ENCODE measurements around the gene ZFP36L2. TPM values are rescaled to one million over a fixed set of nuclear protein-coding genes. Genes with fewer than 3 reads are reported as not detected.
A peak's percentile ranks its signal among the peaks of the same experiment; 100 is the strongest.

The ZFP36L2 gene
- total and polyA plus RNA-seq, 10 of the 15 experiments (the other 5 are each of a cell fraction or from before 2014, with no cell fraction given) = 4.3 to 64.9 (median 19.5) TPM

- CTCF ChIA-PET = interaction anchor here (0.8 to 5.2 kb wide), 23 partner anchors 9 to 367 kb away, joined by 3 to 132 read pairs (median 5); no protein-coding TSS in a partner anchor
- no peak for FAIRE-seq
- in situ Hi-C loops (cut with MboI) = no loop called here
- TF ChIP-seq KLF5 (IDR thresholded peaks at IDR 0.05; ENCODE audit: partially characterized antibody) (peak; percentile 53), PAX5 (IDR thresholded peaks at IDR 0.05; ENCODE audit: borderline replicate concordance, low read depth, low read length) (no peak), ZBTB33 (IDR thresholded peaks at IDR 0.05) (no peak), CTCF (IDR thresholded peaks at IDR 0.05 in 2 of 3, conservative IDR thresholded peaks at IDR 0.05 in 1 of 3; ENCODE audit: control insufficient read depth in 2 of 3, extremely low read depth in 1 of 3, insufficient read depth in 1 of 3, low read depth in 3 of 3, low read length in 3 of 3) (peak in 2 of 3 experiments; percentile 10 to 45; a peak in 3 of 6 replicates), ATF3 (IDR thresholded peaks at IDR 0.05; ENCODE audit: borderline replicate concordance, extremely low read depth, low read depth, low read length) (no peak), MXI1 (IDR thresholded peaks at IDR 0.05; ENCODE audit: low read depth, low read length) (peak; percentile 61), TCF12 (IDR thresholded peaks at IDR 0.05; ENCODE audit: low read depth, low read length) (0 out of 2 replicates have a peak, but pooled peaks have one; percentile 9), BHLHE40 (IDR thresholded peaks at IDR 0.05; ENCODE audit: borderline replicate concordance in 1 of 2, low read depth in 2 of 2, low read length in 1 of 2) (peak; percentile 52 to 91; a peak in 2 of 4 replicates), NKRF (conservative IDR thresholded peaks at IDR 0.05) (peak; percentile 94)
These were observed 786 bp upstream of the ZFP36L2 start for GRCh38 chr2:43226955-43227829.

More at GRCh38 chr2:43226955-43227829, 786 bp upstream of the ZFP36L2 start:
- no peak for DNase-seq (ENCODE audit: low read depth, low spot score)
- no peaks in the 10 kb centered on the region for H4K20me1 ChIP-seq (ENCODE audit: control insufficient read depth, insufficient read depth)
- H3K4me3 ChIP-seq = peak overlapping the region; percentile 84
- peak overlapping the region; percentile 98 for H3K4me2 ChIP-seq (ENCODE audit: control insufficient read depth, insufficient read depth)
- ChIA-PET RAD21 (ENCODE audit: unreplicated experiment) (interaction anchor here (0.6 to 6.8 kb wide), 26 partner anchors 9 to 369 kb away, joined by 3 to 151 read pairs (median 17); no protein-coding TSS in a partner anchor), SMC1A (ENCODE audit: uncharacterized antibody, unreplicated experiment) (interaction anchor here (0.8 to 7.2 kb wide), 16 partner anchors 9 to 369 kb away, joined by 3 to 170 read pairs (median 33); no protein-coding TSS in a partner anchor), POLR2A (interaction anchor here (0.5 to 2.4 kb wide), 26 partner anchors 12 to 417 kb away, joined by 3 to 15 read pairs (median 4); no protein-coding TSS in a partner anchor)
- peak overlapping the region; percentile 89 for H3K27ac ChIP-seq (ENCODE audit: control insufficient read depth, insufficient read depth)
- H3K9me3 ChIP-seq (replicated peaks; ENCODE audit: control insufficient read depth, insufficient read depth, low read length) = no peaks in the 10 kb centered on the region
- BruUV-seq (replicated peaks) = no TSS peak
- H3K4me1 ChIP-seq (ENCODE audit: control insufficient read depth, insufficient read depth, low read length) = peaks cover 19% of the 10 kb centered on the region
- peak overlapping the region; percentile 92 for H3K9ac ChIP-seq (ENCODE audit: control insufficient read depth, insufficient read depth, low read length)
- H3K79me2 ChIP-seq (ENCODE audit: control insufficient read depth, insufficient read depth, low read length) = peaks cover 57% of the 10 kb centered on the region
- peak; percentile 30 for ATAC-seq
- intact Hi-C loops (cut with micrococcal nuclease; ENCODE audit: unreplicated experiment) = loop anchor here (1.0 to 10.0 kb wide), 8 partner anchors 160 to 415 kb away; no protein-coding TSS in a partner anchor
- peaks cover 0 to 3% of the 10 kb centered on the region in 2 experiments; a peak in 3 of 4 replicates for H3K36me3 ChIP-seq (ENCODE audit: control insufficient read depth in 2 of 2, insufficient read depth in 2 of 2, low read length in 1 of 2)
- peak overlapping the region; percentile 77 for H2AFZ ChIP-seq (ENCODE audit: control insufficient read depth, low read depth, low read length)
- WGBS (ENCODE audit: insufficient coverage, insufficient replicate concordance, low lambda C conversion rate, missing lambda C conversion rate) = 1% methylated on average over 62 of the region's 77 CpGs
- H3K27me3 ChIP-seq (replicated peaks in 1 of 2; ENCODE audit: control insufficient read depth in 2 of 2, insufficient read depth in 2 of 2, low read length in 1 of 2) = no peaks in the 10 kb centered on the region
